ENCODE data around the gene BCL10.
A peak's percentile ranks its signal among the peaks of the same experiment; 100 is the strongest.

Gene BCL10

GRCh38 chr1:85276215-85276977, at the start of gene BCL10:
BCL10 (minus strand) TSS chr1:85276632; CDS start chr1:85276352, 280 bp downstream.
- peak; percentile 90 to 96 for DNase-seq (ENCODE audit: low read depth in 2 of 2)

GRCh38 chr1:85325920-85326319, 49.5 kb upstream of the BCL10 start:
- DNase-seq (ENCODE audit: low read depth in 2 of 2): no peak

- DNase-seq (ENCODE audit: low read depth in 2 of 2): no peak
These were observed 47.3 kb upstream of the BCL10 start for GRCh38 chr1:85323770-85324169.

- DNase-seq (ENCODE audit: low read depth in 2 of 2): no peak
These were observed 46.2 kb upstream of the BCL10 start for GRCh38 chr1:85322655-85323054.

GRCh38 chr1:85321237-85321964, 45.0 kb upstream of the BCL10 start:
- DNase-seq (ENCODE audit: low read depth in 2 of 2): peak in 1 of 2 donors; percentile 26

GRCh38 chr1:85320371-85321131, 44.1 kb upstream of the BCL10 start:
- no peak for DNase-seq (ENCODE audit: low read depth in 2 of 2)

- no peak for DNase-seq (ENCODE audit: low read depth in 2 of 2)
These were observed 43.5 kb upstream of the BCL10 start for GRCh38 chr1:85319931-85320330.

GRCh38 chr1:85319491-85319890, 43.1 kb upstream of the BCL10 start:
- DNase-seq (ENCODE audit: low read depth in 2 of 2): no peak

GRCh38 chr1:85318217-85318616, 41.8 kb upstream of the BCL10 start:
- no peak for DNase-seq (ENCODE audit: low read depth in 2 of 2)

GRCh38 chr1:85317560-85317959, 41.1 kb upstream of the BCL10 start:
- DNase-seq (ENCODE audit: low read depth in 2 of 2): no peak

GRCh38 chr1:85316321-85316720, 39.9 kb upstream of the BCL10 start:
- DNase-seq (ENCODE audit: low read depth in 2 of 2): no peak

GRCh38 chr1:85315789-85316188, 39.4 kb upstream of the BCL10 start:
- DNase-seq (ENCODE audit: low read depth in 2 of 2): no peak

GRCh38 chr1:85314726-85315125, 38.3 kb upstream of the BCL10 start:
- DNase-seq (ENCODE audit: low read depth in 2 of 2): no peak

GRCh38 chr1:85313888-85314696, 37.7 kb upstream of the BCL10 start:
- DNase-seq (ENCODE audit: low read depth in 2 of 2): no peak

- DNase-seq (ENCODE audit: low read depth in 2 of 2): no peak
These were observed 35.4 kb upstream of the BCL10 start for GRCh38 chr1:85311818-85312217.

GRCh38 chr1:85308833-85309350, 32.5 kb upstream of the BCL10 start:
- no peak for DNase-seq (ENCODE audit: low read depth in 2 of 2)

- peak; percentile 61 to 63 for DNase-seq (ENCODE audit: low read depth in 2 of 2)
These were observed 31.8 kb upstream of the BCL10 start for GRCh38 chr1:85307987-85308832.

GRCh38 chr1:85306236-85306635, 29.8 kb upstream of the BCL10 start:
- DNase-seq (ENCODE audit: low read depth in 2 of 2): no peak

GRCh38 chr1:85303440-85304162, 27.2 kb upstream of the BCL10 start:
- DNase-seq (ENCODE audit: low read depth in 2 of 2): no peak

- DNase-seq (ENCODE audit: low read depth in 2 of 2): no peak
These were observed 23.7 kb upstream of the BCL10 start for GRCh38 chr1:85300140-85300539.
